NCI-H1930 (cell line): Measurements from ENCODE around the gene ZCRB1.
"Not testable (repeated sequence)": the region's sequence is repeated elsewhere in the genome, so short reads cannot be mapped to it uniquely, and the experiment has no call there.

Experiments used
- DNase-seq, 2 experiments: peaks; one replicate each; lab custom pipeline; 2025; lab: John Stamatoyannopoulos, UW

ZCRB1 gene, protein sequence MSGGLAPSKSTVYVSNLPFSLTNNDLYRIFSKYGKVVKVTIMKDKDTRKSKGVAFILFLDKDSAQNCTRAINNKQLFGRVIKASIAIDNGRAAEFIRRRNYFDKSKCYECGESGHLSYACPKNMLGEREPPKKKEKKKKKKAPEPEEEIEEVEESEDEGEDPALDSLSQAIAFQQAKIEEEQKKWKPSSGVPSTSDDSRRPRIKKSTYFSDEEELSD

DNA sequence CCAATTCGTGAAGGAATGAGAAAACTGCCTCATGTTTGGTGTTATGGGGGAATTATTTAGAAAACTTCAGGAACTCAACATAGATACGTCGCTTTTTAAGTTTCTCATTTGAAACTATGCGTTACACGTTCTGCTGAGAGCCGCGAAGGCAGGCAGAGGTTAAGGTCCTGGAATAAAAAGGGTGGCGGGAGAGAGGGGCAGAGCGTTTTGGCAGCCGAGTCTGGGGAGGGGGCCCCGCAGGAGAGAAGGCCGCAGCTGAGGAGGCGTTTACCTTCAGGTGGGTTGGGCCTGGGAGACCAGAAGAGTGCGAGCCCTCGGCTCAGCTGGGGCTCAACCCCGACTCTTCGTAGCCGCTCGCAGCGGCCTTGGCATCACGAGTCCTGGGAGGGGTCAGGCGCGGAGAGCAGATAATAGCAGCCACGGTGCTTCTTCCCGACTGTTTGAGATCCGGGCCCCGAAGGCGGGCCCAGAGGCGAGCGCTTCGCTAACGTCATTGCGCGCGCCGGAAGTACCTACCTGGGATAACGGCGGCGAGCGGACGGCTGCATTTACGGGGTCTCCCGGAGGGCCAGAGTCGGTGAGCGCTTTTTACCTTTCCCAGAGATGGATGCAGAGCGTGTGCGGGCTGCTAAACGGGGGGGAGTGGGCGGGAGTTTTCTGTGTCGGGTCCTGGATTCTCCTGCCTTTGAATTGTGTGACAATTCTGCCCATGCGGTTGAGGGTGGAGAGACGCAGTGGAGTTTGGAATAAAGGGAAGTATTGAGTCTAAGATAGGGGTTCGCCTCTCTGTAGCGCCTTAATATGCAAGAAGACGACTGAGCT is at the start of gene ZCRB1, which contains the start of gene PPHLN1:
Gene ZCRB1, minus strand, starts transcription at position 442 of the 822 bp plus-strand sequence. CDS start 1,992 bp downstream, outside the sequence.
Gene PPHLN1, plus strand, starts transcription at position 515 of the 822 bp plus-strand sequence. CDS start 9,736 bp downstream, outside the sequence.
- DNase-seq, result peak; percentile 95 to 98

- no peak for DNase-seq
Observed at GRCh38 chr12:42373669-42374068, 47.8 kb upstream of the ZCRB1 start.

DNA sequence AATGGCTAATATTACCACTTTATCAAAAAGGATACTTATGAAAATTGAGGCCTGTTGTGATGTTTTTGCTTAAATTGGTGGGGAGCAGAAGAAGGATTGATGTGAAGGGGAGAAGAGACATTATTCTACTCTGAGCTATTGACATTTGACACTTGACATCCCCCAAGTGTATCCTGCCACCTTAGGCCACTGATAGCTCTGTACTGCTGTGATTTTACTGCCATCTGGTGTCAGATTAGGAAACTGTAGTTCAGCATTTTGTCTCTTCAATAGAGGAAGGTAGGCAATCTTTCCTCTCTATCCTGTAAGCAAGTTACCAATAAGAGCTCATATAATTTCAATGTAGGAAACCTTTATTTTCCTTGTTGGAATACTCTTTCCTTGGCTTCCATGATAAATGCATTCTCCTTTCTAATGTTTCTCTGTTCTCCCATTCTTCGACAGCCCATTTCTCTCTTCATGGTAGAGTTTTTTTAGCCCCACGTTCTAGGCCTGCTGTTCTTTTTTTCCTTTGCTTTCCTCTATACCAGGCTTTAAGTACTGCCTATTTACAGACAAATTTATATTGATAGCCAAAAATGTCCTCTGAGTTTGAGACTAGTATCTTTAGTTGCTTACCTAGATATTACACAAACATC is 46.4 kb upstream of the ZCRB1 start:
- DNase-seq, result peak; percentile 59 to 75

DNA sequence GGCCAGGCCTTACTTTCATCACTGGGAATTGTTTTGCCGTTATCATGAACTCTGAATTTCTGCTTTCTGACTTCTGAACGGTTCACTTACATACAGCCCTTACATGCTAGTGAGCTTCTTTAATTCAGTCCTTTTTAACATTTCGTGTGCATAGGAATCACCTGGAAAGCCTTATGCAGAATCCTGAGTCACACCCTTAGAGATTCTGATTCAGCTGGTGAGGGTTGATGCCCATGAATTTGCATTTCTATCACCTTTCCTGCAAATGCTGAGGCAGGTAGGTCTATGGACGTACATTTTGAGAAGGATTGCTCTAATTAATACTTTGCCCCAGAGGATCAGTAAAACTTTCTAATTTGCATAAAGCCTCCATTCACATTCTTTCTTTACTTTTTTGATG is 44.1 kb upstream of the ZCRB1 start:
- no peak for DNase-seq

GRCh38 chr12:42365486-42365885 is 39.6 kb upstream of the ZCRB1 start:
- no peak for DNase-seq

DNA sequence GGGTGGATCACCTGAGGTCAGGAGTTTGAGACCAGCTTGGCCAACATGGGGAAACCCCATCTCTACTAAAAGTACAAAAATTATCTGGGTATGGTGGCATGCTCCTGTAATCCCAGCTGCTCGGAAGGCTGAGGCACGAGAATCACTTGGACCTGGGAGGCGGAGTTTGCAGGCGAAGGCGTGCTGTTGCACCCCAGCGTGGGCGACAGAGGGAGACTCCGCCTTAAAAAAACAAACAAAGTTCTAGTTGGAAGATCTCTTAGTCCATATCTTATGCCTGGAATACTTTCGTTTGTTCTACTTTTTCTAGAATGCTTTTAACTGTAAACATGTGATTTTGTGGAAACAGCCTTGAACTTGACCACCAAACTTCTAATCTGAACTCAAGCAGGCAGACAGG is 38.8 kb upstream of the ZCRB1 start:
- no peak for DNase-seq

GRCh38 chr12:42362647-42363260 is 36.9 kb upstream of the ZCRB1 start:
- no peak for DNase-seq

DNA sequence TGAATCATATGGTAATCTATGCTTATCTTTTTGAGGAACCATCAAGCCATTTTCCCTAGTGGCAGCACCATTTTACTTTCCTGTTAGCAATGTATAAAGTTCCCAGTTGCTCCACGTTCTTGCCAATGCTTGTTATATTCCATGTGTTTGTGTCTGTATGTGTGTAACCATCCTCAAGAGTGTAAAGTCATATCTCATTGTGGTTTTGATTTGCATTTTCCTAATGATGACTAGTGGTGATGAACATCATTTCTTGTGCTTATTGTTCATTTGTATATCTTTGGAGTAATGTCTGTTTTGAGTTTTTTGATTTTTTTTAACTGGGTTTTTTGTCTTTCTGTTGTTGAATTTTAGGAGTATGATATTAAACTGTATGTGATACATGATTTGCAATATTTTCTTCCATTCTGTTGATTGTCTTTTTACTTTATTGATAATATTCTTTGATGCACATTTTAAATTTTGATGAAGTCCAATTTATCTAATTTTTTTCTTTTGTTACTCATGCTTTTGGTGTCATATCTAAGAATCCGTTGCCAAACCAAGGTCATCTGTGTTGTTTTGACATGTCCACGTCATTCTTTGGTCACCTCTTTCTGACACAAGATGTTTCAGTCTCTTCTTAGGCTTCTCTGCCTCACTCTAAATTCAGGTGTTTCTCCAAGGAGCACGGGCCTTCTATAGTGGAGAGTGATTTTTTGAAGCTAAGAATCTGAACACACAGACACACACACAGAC is 36.2 kb upstream of the ZCRB1 start:
- DNase-seq, result no peak

GRCh38 chr12:42360747-42361403 is 35.0 kb upstream of the ZCRB1 start:
- no peak for DNase-seq

GRCh38 chr12:42356344-42356743 is 30.4 kb upstream of the ZCRB1 start:
- no peak for DNase-seq

DNA sequence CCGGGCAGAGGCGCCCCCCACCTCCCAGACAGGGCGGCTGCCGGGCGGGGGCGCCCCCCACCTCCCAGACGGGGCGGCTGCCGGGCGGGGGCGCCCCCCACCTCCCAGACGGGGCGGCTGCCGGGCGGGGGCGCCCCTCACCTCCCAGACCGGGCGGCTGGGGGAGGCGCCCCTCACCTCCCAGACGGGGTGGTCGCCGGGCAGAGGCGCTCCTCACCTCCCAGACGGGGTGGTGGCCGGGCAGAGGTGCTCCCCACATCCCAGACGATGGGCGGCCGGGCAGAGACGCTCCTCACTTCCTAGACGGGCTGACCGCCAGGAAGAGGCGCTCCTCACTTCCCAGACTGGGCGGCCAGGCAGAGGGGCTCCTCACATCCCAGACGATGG is 24.1 kb upstream of the ZCRB1 start:
- DNase-seq, result not testable (repeated sequence)

- not testable (repeated sequence) for DNase-seq
Observed at GRCh38 chr12:42349119-42350020, 23.5 kb upstream of the ZCRB1 start.

DNA sequence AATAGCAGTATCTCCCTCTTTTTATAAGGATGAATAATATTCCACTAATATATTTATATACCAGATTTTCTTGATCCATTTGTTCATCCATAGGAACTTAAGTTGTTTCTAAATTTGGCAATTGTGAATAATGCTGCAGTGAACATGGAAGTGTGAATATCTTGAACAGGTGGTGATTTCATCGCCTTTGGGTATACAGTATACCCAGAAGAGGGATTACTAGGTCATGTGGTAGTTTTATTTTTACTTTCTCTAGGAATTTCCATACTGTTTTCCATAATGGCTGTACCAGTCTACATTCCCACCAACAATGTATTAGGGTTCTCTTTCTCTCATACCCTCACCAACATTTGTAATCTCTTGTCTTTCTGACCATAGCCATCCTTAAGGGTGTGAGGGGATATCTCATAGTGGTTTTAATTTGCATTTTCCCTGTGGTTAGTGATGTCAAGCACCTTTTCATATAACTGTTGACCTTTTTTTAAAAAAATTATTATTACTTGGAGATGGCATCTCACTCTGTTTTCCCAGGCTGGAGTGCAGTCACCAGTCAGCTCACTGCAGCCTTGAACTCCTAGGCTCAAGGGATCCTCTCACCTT is 20.6 kb upstream of the ZCRB1 start:
- no peak for DNase-seq

GRCh38 chr12:42343721-42344120 is 17.8 kb upstream of the ZCRB1 start:
- DNase-seq, result no peak

- no peak for DNase-seq
Observed at GRCh38 chr12:42342028-42342427, 16.1 kb upstream of the ZCRB1 start.

DNA sequence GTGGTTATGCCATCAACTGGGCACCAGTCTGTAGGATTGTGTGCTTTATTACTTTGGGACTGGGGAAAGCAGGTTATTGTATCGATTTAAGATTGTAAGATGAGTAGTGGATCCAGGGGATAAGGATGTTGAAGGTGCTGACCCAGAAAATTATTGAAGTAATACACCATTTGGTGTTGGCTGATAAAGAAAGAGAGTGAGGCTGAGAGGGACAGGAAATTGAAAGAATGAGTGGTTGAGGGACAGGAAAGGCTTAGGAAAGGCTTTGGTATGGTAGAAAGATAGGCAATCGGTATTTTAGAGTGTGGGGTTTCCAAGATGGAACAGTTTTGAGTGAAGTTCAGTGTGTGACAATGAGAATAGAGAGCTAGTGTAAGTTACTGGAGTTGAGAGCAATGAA is 12.4 kb upstream of the ZCRB1 start:
- no peak for DNase-seq

GRCh38 chr12:42336286-42336685 is 10.4 kb upstream of the ZCRB1 start:
- no peak for DNase-seq

DNA sequence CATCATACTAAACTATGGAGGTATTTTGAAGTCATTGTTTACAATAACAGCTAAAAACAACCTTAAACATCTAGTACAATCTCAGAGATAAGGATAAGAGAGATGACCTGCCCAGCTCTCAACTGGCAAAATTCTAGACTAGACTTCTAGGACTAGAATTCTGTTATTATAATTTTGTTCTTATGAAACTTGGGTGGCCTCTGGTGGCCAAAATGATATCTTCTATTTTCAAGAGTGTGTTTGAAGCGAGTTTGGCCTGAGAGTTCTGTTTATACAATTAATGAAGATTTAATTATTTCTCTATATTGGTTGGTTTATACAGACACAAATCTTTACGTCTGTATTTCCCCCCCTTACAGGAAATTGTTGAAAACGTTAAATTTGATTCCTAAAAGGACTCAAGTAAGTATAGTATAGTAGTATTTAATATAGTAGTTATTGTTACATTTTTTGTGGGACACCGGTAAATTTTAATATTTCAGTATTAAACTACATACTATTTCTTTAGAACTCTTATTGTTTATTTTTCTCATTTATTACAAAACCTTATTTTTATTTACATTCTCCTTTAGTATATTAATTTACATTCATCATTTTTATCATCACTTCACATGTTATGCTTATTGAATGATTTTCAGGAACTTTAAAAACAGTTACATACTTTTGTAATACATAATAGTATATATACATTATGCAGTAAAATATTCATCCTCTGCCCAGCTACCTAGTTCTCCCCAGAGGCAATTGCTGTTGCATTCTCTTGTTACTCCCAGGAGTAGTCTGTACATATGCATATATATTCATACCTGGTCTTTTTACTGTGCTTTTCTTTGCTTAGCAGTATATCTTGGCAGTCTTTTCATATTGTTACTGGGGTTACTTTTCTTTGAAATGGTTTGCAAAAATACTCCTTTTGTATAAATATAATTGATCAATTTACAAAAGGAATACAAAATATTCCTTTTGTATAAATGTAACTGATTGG is 6.7 kb upstream of the ZCRB1 start:
- DNase-seq, result peak; percentile 20 to 53
